Measurements from ENCODE around the gene CCDC172.

The CCDC172 gene

DNA sequence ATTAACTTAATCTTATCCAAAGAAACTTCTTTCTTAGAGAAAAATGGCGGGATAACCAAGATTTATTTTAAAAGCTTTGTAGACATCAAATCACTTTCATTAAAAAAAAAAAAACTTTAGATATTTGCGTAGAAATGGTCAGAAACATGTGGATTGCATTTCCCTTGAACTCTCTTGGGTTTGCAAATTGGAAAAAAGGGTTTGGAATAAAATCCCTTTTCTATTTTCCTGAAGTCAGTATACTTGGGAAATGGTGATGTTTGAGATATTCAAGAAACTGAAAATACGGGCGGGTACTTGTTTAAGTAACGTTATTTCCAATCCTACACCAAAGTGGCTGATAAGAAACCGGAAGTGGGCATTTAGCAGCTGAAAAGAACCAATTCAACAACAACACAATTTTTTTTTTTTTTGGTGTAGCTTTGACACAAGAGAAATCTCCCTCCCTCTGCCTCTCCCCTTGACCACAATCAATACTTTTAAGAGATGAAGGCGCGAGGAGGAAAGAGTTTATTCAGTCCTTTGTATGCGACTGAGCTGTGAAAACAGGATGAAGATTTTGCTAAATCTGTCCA lies 37.5 kb upstream of the CCDC172 start:
- no peak overlapping the region for H3K4me3 ChIP-seq (IDR thresholded peaks at IDR 0.05; ENCODE audit: insufficient read depth, low read depth, low read length)
- H2AFZ ChIP-seq (ENCODE audit: low read depth): peak overlapping the region; percentile 1; the same call in 1 of the 2 replicates
- H3K9ac ChIP-seq: no peak overlapping the region
- peak overlapping the region; percentile 93 for H3K4me2 ChIP-seq
- no peaks in the 10 kb centered on the region for H3K27me3 ChIP-seq (ENCODE audit: insufficient read depth, low read depth)
- peak overlapping the region; percentile 2; the same call in 1 of the 2 replicates for H3K27ac ChIP-seq
- peaks cover 21% of the 10 kb centered on the region for H3K4me1 ChIP-seq (ENCODE audit: low read depth, poor library complexity, severe bottlenecking)
- no peaks in the 10 kb centered on the region for H4K20me1 ChIP-seq (ENCODE audit: insufficient read depth)
- H3K79me2 ChIP-seq (ENCODE audit: insufficient read depth, low read depth): no peaks in the 10 kb centered on the region
- TF ChIP-seq CTCF (conservative IDR thresholded peaks at IDR 0.05; ENCODE audit: low read depth, low read length): no peak
- H3K36me3 ChIP-seq (ENCODE audit: insufficient read depth): no peaks in the 10 kb centered on the region

DNA sequence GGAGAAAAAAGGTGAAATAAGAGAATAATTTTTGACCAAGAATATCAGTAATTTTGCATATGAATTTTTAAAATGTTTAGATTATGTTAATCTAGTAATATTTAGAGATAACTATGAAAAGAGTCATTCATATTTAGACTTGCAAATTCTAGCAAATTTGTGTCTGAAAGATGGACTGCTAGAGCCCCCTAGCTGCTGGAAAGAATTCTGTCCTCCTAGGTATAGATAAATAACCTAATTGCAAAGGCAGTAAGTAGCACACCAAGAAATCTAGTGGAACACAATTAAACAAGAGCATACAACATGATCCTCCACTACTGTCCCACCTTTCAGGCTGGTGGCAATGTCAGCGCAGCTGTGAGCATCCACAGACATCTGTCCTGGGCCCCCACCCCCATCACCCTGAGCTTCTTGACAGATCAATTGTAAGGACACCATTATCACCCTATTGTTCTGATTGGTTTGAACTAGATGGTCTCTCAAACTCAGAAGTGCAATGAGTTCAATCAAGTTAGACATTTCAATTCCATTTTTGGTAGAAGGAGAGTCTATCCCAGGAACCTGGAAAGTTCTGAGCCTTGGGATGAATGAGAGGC lies 36.2 kb upstream of the CCDC172 start:
- Histone ChIP-seq H3K4me2 (peak overlapping the region; percentile 93), H3K79me2 (ENCODE audit: insufficient read depth, low read depth) (no peaks in the 10 kb centered on the region), H3K4me3 (IDR thresholded peaks at IDR 0.05; ENCODE audit: insufficient read depth, low read depth, low read length) (no peak overlapping the region), H3K36me3 (ENCODE audit: insufficient read depth) (no peaks in the 10 kb centered on the region), H3K27ac (no peak overlapping the region), H2AFZ (ENCODE audit: low read depth) (no peak overlapping the region), H3K4me1 (ENCODE audit: low read depth, poor library complexity, severe bottlenecking) (peaks cover 21% of the 10 kb centered on the region), H4K20me1 (ENCODE audit: insufficient read depth) (no peaks in the 10 kb centered on the region), H3K9ac (no peak overlapping the region), H3K27me3 (ENCODE audit: insufficient read depth, low read depth) (no peaks in the 10 kb centered on the region)
- peak; percentile 80 for TF ChIP-seq CTCF (conservative IDR thresholded peaks at IDR 0.05; ENCODE audit: low read depth, low read length)

- Histone ChIP-seq H3K9ac (no peak overlapping the region), H2AFZ (ENCODE audit: low read depth) (no peak overlapping the region), H3K27me3 (ENCODE audit: insufficient read depth, low read depth) (no peaks in the 10 kb centered on the region), H3K4me3 (IDR thresholded peaks at IDR 0.05; ENCODE audit: insufficient read depth, low read depth, low read length) (no peak overlapping the region), H3K4me2 (no peak overlapping the region), H3K36me3 (ENCODE audit: insufficient read depth) (no peaks in the 10 kb centered on the region), H3K27ac (no peak overlapping the region), H3K79me2 (ENCODE audit: insufficient read depth, low read depth) (no peaks in the 10 kb centered on the region), H3K4me1 (ENCODE audit: low read depth, poor library complexity, severe bottlenecking) (peaks cover 21% of the 10 kb centered on the region), H4K20me1 (ENCODE audit: insufficient read depth) (no peaks in the 10 kb centered on the region)
- no peak for TF ChIP-seq CTCF (conservative IDR thresholded peaks at IDR 0.05; ENCODE audit: low read depth, low read length)
These were observed 34.6 kb upstream of the CCDC172 start for GRCh38 chr10:116289652-116290051.

DNA sequence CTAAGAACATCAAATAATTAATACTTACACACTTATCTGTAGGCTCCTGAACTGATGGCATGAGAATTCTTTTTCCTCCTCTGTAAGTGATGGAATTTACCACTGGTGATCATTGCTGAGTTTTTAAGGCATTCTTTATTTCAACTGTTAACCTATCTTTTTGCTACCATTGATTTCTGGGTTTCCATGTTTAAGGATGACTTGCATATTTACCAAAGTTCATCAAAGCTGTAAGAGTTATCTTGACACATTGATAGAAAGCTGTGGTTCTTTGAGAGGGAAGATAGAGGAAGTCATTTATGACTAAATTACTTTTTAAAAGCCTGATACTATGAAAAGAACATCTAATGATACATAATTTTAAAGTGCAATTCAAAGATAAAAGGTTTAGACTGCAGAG lies 31.8 kb upstream of the CCDC172 start:
- Histone ChIP-seq H3K27me3 (ENCODE audit: insufficient read depth, low read depth) (no peaks in the 10 kb centered on the region), H3K36me3 (ENCODE audit: insufficient read depth) (no peaks in the 10 kb centered on the region), H3K4me3 (IDR thresholded peaks at IDR 0.05; ENCODE audit: insufficient read depth, low read depth, low read length) (no peak overlapping the region), H3K4me2 (no peak overlapping the region), H3K27ac (no peak overlapping the region), H3K9ac (no peak overlapping the region), H4K20me1 (ENCODE audit: insufficient read depth) (no peaks in the 10 kb centered on the region), H3K79me2 (ENCODE audit: insufficient read depth, low read depth) (no peaks in the 10 kb centered on the region), H3K4me1 (ENCODE audit: low read depth, poor library complexity, severe bottlenecking) (peaks cover 9% of the 10 kb centered on the region), H2AFZ (ENCODE audit: low read depth) (no peak overlapping the region)
- TF ChIP-seq CTCF (conservative IDR thresholded peaks at IDR 0.05; ENCODE audit: low read depth, low read length): no peak

Data from KMS-11 (cell line).